ENCODE results near the gene EIF4G3. TPM values are rescaled to one million over a fixed set of nuclear protein-coding genes. Genes with fewer than 3 reads are reported as not detected.
A peak's percentile ranks its signal among the peaks of the same experiment; 100 is the strongest.
"Not testable (repeated sequence)": the region's sequence is repeated elsewhere in the genome, so short reads cannot be mapped to it uniquely, and the experiment has no call there.

Gene EIF4G3
- total RNA-seq, 1 donor: 23.0 TPM

- H3K27me3 ChIP-seq (ENCODE audit: insufficient read depth, low read length): no peaks in the 10 kb centered on the region
- H3K9me3 ChIP-seq (ENCODE audit: low read depth, low read length): no peaks in the 10 kb centered on the region
- H3K4me1 ChIP-seq (ENCODE audit: insufficient read depth, low read length): no peaks in the 10 kb centered on the region
- no peak overlapping the region for H3K4me3 ChIP-seq (ENCODE audit: low read length)
Measured at GRCh38 chr1:21200767-21201166, 24.1 kb upstream of the EIF4G3 start.

GRCh38 chr1:21198929-21199328 is 22.2 kb upstream of the EIF4G3 start:
- Histone ChIP-seq H3K4me3 (ENCODE audit: low read length) (no peak overlapping the region), H3K4me1 (ENCODE audit: insufficient read depth, low read length) (peaks cover 4% of the 10 kb centered on the region), H3K9me3 (ENCODE audit: low read depth, low read length) (no peaks in the 10 kb centered on the region), H3K27me3 (ENCODE audit: insufficient read depth, low read length) (no peaks in the 10 kb centered on the region)

GRCh38 chr1:21192871-21193270 is 16.2 kb upstream of the EIF4G3 start:
- Histone ChIP-seq H3K4me1 (ENCODE audit: insufficient read depth, low read length) (peaks cover 14% of the 10 kb centered on the region), H3K27me3 (ENCODE audit: insufficient read depth, low read length) (no peaks in the 10 kb centered on the region), H3K9me3 (ENCODE audit: low read depth, low read length) (no peaks in the 10 kb centered on the region), H3K4me3 (ENCODE audit: low read length) (no peak overlapping the region)

- Histone ChIP-seq H3K4me1 (ENCODE audit: insufficient read depth, low read length) (peaks cover 14% of the 10 kb centered on the region), H3K9me3 (ENCODE audit: low read depth, low read length) (no peaks in the 10 kb centered on the region), H3K4me3 (ENCODE audit: low read length) (no peak overlapping the region), H3K27me3 (ENCODE audit: insufficient read depth, low read length) (no peaks in the 10 kb centered on the region)
Measured at GRCh38 chr1:21192284-21192683, 15.6 kb upstream of the EIF4G3 start.

GRCh38 chr1:21190771-21191170 is 14.1 kb upstream of the EIF4G3 start:
- H3K4me1 ChIP-seq (ENCODE audit: insufficient read depth, low read length): peaks cover 14% of the 10 kb centered on the region
- not testable (repeated sequence) for H3K9me3 ChIP-seq (ENCODE audit: low read depth, low read length); H3K27me3 ChIP-seq (ENCODE audit: insufficient read depth, low read length); H3K4me3 ChIP-seq (ENCODE audit: low read length)

GRCh38 chr1:21189906-21190500 is 13.3 kb upstream of the EIF4G3 start:
- peaks cover 17% of the 10 kb centered on the region for H3K4me1 ChIP-seq (ENCODE audit: insufficient read depth, low read length)
- no peaks in the 10 kb centered on the region for H3K27me3 ChIP-seq (ENCODE audit: insufficient read depth, low read length)
- no peak overlapping the region for H3K4me3 ChIP-seq (ENCODE audit: low read length)
- H3K9me3 ChIP-seq (ENCODE audit: low read depth, low read length): no peaks in the 10 kb centered on the region

- Histone ChIP-seq H3K27me3 (ENCODE audit: insufficient read depth, low read length) (no peaks in the 10 kb centered on the region), H3K4me3 (ENCODE audit: low read length) (no peak overlapping the region), H3K9me3 (ENCODE audit: low read depth, low read length) (no peaks in the 10 kb centered on the region), H3K4me1 (ENCODE audit: insufficient read depth, low read length) (peaks cover 21% of the 10 kb centered on the region)
Measured at GRCh38 chr1:21189421-21189820, 12.7 kb upstream of the EIF4G3 start.

GRCh38 chr1:21188235-21188634 is 11.5 kb upstream of the EIF4G3 start:
- Histone ChIP-seq H3K4me3 (ENCODE audit: low read length) (no peak overlapping the region), H3K4me1 (ENCODE audit: insufficient read depth, low read length) (peaks cover 33% of the 10 kb centered on the region), H3K27me3 (ENCODE audit: insufficient read depth, low read length) (no peaks in the 10 kb centered on the region), H3K9me3 (ENCODE audit: low read depth, low read length) (no peaks in the 10 kb centered on the region)

- H3K4me1 ChIP-seq (ENCODE audit: insufficient read depth, low read length): peaks cover 40% of the 10 kb centered on the region
- H3K27me3 ChIP-seq (ENCODE audit: insufficient read depth, low read length): no peaks in the 10 kb centered on the region
- no peaks in the 10 kb centered on the region for H3K9me3 ChIP-seq (ENCODE audit: low read depth, low read length)
- H3K4me3 ChIP-seq (ENCODE audit: low read length): no peak overlapping the region
Measured at GRCh38 chr1:21185221-21185731, 8.6 kb upstream of the EIF4G3 start.

- Histone ChIP-seq H3K4me1 (ENCODE audit: insufficient read depth, low read length) (peaks cover 36% of the 10 kb centered on the region), H3K9me3 (ENCODE audit: low read depth, low read length) (no peaks in the 10 kb centered on the region), H3K4me3 (ENCODE audit: low read length) (no peak overlapping the region), H3K27me3 (ENCODE audit: insufficient read depth, low read length) (no peaks in the 10 kb centered on the region)
Measured at GRCh38 chr1:21184276-21184675, 7.6 kb upstream of the EIF4G3 start.

- no peak overlapping the region for H3K4me3 ChIP-seq (ENCODE audit: low read length)
- peaks cover 37% of the 10 kb centered on the region for H3K4me1 ChIP-seq (ENCODE audit: insufficient read depth, low read length)
- no peaks in the 10 kb centered on the region for H3K9me3 ChIP-seq (ENCODE audit: low read depth, low read length)
- no peaks in the 10 kb centered on the region for H3K27me3 ChIP-seq (ENCODE audit: insufficient read depth, low read length)
Measured at GRCh38 chr1:21182181-21182731, 5.6 kb upstream of the EIF4G3 start.

GRCh38 chr1:21178271-21178670 is 1.6 kb upstream of the EIF4G3 start:
- not testable (repeated sequence) for H3K27me3 ChIP-seq (ENCODE audit: insufficient read depth, low read length); H3K9me3 ChIP-seq (ENCODE audit: low read depth, low read length); H3K4me3 ChIP-seq (ENCODE audit: low read length)
- peaks cover 38% of the 10 kb centered on the region for H3K4me1 ChIP-seq (ENCODE audit: insufficient read depth, low read length)

- H3K9me3 ChIP-seq (ENCODE audit: low read depth, low read length): no peaks in the 10 kb centered on the region
- H3K4me3 ChIP-seq (ENCODE audit: low read length): peak overlapping the region; percentile 65
- no peaks in the 10 kb centered on the region for H3K27me3 ChIP-seq (ENCODE audit: insufficient read depth, low read length)
- peaks cover 24% of the 10 kb centered on the region for H3K4me1 ChIP-seq (ENCODE audit: insufficient read depth, low read length)
Measured at GRCh38 chr1:21175670-21176581, 771 bp downstream of the EIF4G3 start.

- H3K4me3 ChIP-seq (ENCODE audit: low read length): peak overlapping the region; percentile 65
Measured at GRCh38 chr1:21175324-21175669, 1.4 kb downstream of the EIF4G3 start.

GRCh38 chr1:21174654-21175323 is 1.9 kb downstream of the EIF4G3 start:
- no peaks in the 10 kb centered on the region for H3K9me3 ChIP-seq (ENCODE audit: low read depth, low read length)
- no peaks in the 10 kb centered on the region for H3K27me3 ChIP-seq (ENCODE audit: insufficient read depth, low read length)
- H3K4me3 ChIP-seq (ENCODE audit: low read length): peak overlapping the region; percentile 65
- peaks cover 24% of the 10 kb centered on the region for H3K4me1 ChIP-seq (ENCODE audit: insufficient read depth, low read length)

More at GRCh38 chr1:21175324-21175669, 1.4 kb downstream of the EIF4G3 start:
- Histone ChIP-seq H3K27me3 (ENCODE audit: insufficient read depth, low read length) (no peaks in the 10 kb centered on the region), H3K4me1 (ENCODE audit: insufficient read depth, low read length) (peaks cover 24% of the 10 kb centered on the region), H3K9me3 (ENCODE audit: low read depth, low read length) (no peaks in the 10 kb centered on the region)

Data from mononuclear cell (primary cell).